ENCODE data around the gene DPEP2NB. TPM values are rescaled to one million over a fixed set of nuclear protein-coding genes. Genes with fewer than 3 reads are reported as not detected.
A peak's percentile ranks its signal among the peaks of the same experiment; 100 is the strongest.
"Not testable (repeated sequence)": the region's sequence is repeated elsewhere in the genome, so short reads cannot be mapped to it uniquely, and the experiment has no call there.

DPEP2NB gene
- total RNA-seq, 1 donor from 2014 or later, result not detected

DNA sequence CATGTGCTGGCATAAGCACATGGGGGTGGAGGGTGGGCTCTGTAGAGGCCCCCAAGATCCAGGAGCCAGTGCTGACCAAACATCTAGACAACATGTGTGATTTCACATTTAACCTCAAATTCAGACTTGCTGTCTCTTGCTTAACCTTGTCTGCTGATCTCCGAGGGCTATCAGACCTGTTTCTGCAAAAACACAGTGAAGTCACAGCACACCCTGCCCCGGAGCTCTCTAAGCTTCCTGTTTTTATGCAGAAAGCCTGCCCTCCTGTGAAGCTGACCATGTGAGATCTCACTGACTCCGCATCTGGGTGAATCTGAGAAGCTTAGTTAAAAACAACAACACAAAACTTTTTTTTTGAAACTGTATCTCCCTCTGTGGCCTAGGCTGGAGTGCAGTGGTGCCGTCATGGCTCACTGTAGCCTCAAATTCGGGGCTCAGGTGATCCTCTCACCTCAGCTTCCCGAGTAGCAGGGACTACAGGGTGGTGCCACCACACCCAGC is 9.9 kb downstream of the DPEP2NB start:
- no peak for DNase-seq (ENCODE audit: extremely low spot score in 2 of 2)
- Histone ChIP-seq H3K4me3 (no peak overlapping the region), H3K27ac (peak overlapping the region; percentile 76), H3K9me3 (no peaks in the 10 kb centered on the region), H3K36me3 (no peaks in the 10 kb centered on the region), H3K27me3 (no peaks in the 10 kb centered on the region), H3K4me1 (no peaks in the 10 kb centered on the region)
- intact Hi-C loops (cut with DNase I), result no loop called here
- TF ChIP-seq POLR2AphosphoS5 (IDR thresholded peaks at IDR 0.05; ENCODE audit: insufficient read depth in 1 of 2, low read depth in 1 of 2) (peak; percentile 35 to 70), POLR2A (IDR thresholded peaks at IDR 0.05) (no peak)
- TF ChIP-seq, protein P1, sequence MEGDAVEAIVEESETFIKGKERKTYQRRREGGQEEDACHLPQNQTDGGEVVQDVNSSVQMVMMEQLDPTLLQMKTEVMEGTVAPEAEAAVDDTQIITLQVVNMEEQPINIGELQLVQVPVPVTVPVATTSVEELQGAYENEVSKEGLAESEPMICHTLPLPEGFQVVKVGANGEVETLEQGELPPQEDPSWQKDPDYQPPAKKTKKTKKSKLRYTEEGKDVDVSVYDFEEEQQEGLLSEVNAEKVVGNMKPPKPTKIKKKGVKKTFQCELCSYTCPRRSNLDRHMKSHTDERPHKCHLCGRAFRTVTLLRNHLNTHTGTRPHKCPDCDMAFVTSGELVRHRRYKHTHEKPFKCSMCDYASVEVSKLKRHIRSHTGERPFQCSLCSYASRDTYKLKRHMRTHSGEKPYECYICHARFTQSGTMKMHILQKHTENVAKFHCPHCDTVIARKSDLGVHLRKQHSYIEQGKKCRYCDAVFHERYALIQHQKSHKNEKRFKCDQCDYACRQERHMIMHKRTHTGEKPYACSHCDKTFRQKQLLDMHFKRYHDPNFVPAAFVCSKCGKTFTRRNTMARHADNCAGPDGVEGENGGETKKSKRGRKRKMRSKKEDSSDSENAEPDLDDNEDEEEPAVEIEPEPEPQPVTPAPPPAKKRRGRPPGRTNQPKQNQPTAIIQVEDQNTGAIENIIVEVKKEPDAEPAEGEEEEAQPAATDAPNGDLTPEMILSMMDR (IDR thresholded peaks at IDR 0.05), result no peak

DNA sequence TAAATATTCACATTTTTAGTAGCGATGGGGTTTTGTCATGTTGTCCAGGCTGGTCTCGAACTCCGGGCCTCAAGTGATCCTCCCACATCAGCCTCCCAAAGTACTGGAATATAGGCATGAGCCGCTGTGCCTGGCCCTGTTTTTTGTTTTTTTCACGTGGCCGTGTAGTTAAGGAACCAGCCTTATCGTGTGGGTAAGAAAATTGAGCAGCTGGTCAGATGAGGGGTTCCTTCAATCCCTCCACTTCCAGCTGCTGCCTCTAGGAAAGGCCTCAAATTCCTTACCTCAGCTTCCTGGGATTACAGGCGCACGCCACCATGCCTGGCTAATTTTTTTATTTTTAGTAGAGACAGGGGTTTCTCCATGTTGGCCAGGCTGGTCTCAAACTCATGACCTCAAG is 10.5 kb downstream of the DPEP2NB start:
- no peaks in the 10 kb centered on the region for H3K36me3 ChIP-seq
- TF ChIP-seq POLR2AphosphoS5 (IDR thresholded peaks at IDR 0.05; ENCODE audit: insufficient read depth in 1 of 2, low read depth in 1 of 2), result no peak
- TF ChIP-seq, protein P1 (IDR thresholded peaks at IDR 0.05), result no peak
- DNase-seq (ENCODE audit: extremely low spot score in 2 of 2), result no peak
- intact Hi-C loops (cut with DNase I), result no loop called here
- no peak overlapping the region for H3K4me3 ChIP-seq
- H3K9me3 ChIP-seq, result no peaks in the 10 kb centered on the region
- no peaks in the 10 kb centered on the region for H3K27me3 ChIP-seq
- H3K27ac ChIP-seq, result peak overlapping the region; percentile 76
- H3K4me1 ChIP-seq, result no peaks in the 10 kb centered on the region

DNA sequence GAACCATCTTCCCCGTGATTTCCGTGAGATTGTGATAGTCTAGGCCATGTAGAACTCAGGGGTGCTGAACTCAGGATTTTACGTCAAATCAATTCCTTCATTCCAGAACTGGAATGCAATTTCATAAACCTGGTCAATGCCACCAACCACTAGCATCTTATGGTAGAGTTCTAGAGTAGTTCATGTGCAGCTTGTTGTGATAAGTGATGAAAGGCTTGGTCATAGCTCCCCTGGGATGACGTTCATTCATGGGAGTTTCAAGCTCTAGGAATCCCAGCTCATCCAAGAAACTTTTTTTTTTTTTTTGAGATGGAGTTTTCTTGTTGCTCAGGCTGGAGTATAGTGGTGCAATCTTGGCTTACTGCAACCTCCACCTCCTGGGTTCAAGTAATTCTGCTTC is 12.7 kb downstream of the DPEP2NB start:
- Histone ChIP-seq H3K9me3 (no peaks in the 10 kb centered on the region), H3K27me3 (no peaks in the 10 kb centered on the region), H3K27ac (no peak overlapping the region), H3K36me3 (no peaks in the 10 kb centered on the region), H3K4me1 (no peaks in the 10 kb centered on the region), H3K4me3 (no peak overlapping the region)
- no peak for DNase-seq (ENCODE audit: extremely low spot score in 2 of 2)
- TF ChIP-seq POLR2A (IDR thresholded peaks at IDR 0.05), result no peak
- TF ChIP-seq POLR2AphosphoS5 (IDR thresholded peaks at IDR 0.05; ENCODE audit: insufficient read depth in 1 of 2, low read depth in 1 of 2), result no peak
- TF ChIP-seq, protein P1 (IDR thresholded peaks at IDR 0.05), result no peak
- intact Hi-C loops (cut with DNase I), result no loop called here

DNA sequence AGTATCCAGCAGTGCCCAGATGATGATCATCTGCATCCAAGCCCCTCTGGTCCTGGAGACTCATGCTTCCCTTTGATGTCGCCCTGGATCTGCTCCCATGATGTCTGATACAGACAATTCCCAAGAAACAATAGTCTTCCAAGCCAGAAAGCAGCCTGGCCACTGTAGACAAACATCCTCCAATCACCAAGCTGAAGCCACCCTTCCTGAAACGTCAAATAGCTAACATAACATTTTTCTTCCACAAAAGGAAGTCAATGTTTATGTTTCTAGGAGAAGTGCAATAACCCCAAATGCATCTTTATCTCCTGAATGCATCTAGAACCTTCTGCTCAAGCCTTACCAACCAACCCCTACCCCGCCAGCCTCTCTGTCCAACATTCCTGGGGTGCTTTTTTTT is 15.3 kb downstream of the DPEP2NB start:
- intact Hi-C loops (cut with DNase I), result no loop called here
- H3K9me3 ChIP-seq, result no peaks in the 10 kb centered on the region
- TF ChIP-seq POLR2AphosphoS5 (IDR thresholded peaks at IDR 0.05; ENCODE audit: insufficient read depth in 1 of 2, low read depth in 1 of 2) (peak in 1 of 2 donors; percentile 28), POLR2A (IDR thresholded peaks at IDR 0.05) (no peak)
- H3K27me3 ChIP-seq, result no peaks in the 10 kb centered on the region
- H3K27ac ChIP-seq, result no peak overlapping the region
- no peaks in the 10 kb centered on the region for H3K36me3 ChIP-seq
- no peaks in the 10 kb centered on the region for H3K4me1 ChIP-seq
- no peak overlapping the region for H3K4me3 ChIP-seq
- no peak for DNase-seq (ENCODE audit: extremely low spot score in 2 of 2)

DNA sequence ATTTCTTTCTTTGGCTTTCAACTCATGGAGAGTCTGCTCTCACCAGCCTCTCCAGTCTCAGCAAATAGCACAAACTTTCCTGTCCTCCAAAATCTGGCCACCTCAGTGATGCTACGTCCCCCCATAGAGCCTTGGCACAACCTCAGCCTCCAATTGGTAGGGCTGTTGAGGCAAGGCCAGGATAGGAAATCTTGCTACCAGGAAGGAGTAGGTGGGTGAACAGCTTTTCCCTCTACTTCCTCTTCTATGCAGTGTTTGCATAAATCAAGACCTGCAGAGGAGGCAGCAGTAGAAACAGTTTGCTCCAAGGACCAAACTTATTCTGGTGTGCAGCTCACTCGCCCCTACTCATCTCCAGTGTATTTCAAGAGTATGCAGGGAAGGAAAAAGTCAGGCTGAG is 15.7 kb downstream of the DPEP2NB start:
- H3K4me1 ChIP-seq, result no peaks in the 10 kb centered on the region
- H3K4me3 ChIP-seq, result no peak overlapping the region
- H3K9me3 ChIP-seq, result no peaks in the 10 kb centered on the region
- H3K27me3 ChIP-seq, result no peaks in the 10 kb centered on the region
- no peak for DNase-seq (ENCODE audit: extremely low spot score in 2 of 2)
- TF ChIP-seq POLR2A (IDR thresholded peaks at IDR 0.05) (no peak), POLR2AphosphoS5 (IDR thresholded peaks at IDR 0.05; ENCODE audit: insufficient read depth in 1 of 2, low read depth in 1 of 2) (no peak)
- TF ChIP-seq, protein P1 (IDR thresholded peaks at IDR 0.05), result no peak
- intact Hi-C loops (cut with DNase I), result loop anchor here (5.0 kb wide), 1 partner anchor 312 kb away; the partner anchor contains the start of genes PRMT7 and SLC7A6OS
- H3K36me3 ChIP-seq, result no peaks in the 10 kb centered on the region
- H3K27ac ChIP-seq, result no peak overlapping the region

DNA sequence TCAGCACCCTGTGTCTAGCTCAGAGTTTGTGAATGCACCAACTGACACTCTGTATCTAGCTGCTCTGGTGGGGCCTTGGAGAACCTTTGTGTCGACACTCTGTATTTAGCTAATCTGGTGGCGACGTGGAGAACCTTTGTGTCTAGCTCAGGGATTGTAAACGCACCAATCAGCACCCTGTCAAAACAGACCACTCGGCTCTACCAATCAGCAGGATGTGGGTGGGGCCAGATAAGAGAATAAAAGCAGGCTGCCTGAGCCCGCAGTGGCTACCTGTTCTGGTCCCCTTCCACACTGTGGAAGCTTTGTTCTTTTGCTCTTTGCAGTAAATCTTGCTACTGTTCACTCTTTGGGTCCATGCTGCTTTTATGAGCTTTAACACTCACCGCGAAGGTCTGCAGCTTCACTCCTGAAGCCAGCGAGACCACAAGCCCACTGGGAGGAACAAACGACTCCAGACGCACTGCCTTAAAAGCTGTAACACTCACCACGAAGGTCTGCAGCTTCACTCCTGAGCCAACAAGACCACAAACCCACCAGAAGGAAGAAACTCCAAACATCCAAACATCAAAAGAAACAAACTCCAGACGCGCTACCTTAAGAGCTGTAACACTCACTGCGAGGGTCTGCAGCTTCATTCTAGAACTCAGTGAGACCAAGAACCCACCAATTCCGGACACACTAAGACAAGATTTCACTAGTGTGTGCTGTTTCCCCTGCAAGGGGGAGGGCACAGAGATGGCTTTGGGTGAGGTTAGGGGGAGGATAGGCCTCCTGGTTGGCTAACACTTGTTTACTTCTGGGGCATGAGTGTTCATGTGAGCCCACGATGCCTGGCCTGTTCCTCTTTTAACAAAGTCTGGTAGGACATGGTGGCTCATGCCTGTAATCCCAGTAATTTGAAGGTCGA is 16.7 kb downstream of the DPEP2NB start, which contains the start of gene DPEP2:
DPEP2 (minus strand) TSS at position 706 of the 910 bp plus-strand sequence. CDS start 6,272 bp downstream, outside the sequence.
- not testable (repeated sequence) for H3K36me3 ChIP-seq; H3K27me3 ChIP-seq; H3K4me3 ChIP-seq; H3K9me3 ChIP-seq; H3K4me1 ChIP-seq; H3K27ac ChIP-seq; DNase-seq (ENCODE audit: extremely low spot score in 2 of 2)
- intact Hi-C loops (cut with DNase I), result loop anchor here (5.0 kb wide), 1 partner anchor 313 kb away; the partner anchor contains the start of genes PRMT7 and SLC7A6OS

DNA sequence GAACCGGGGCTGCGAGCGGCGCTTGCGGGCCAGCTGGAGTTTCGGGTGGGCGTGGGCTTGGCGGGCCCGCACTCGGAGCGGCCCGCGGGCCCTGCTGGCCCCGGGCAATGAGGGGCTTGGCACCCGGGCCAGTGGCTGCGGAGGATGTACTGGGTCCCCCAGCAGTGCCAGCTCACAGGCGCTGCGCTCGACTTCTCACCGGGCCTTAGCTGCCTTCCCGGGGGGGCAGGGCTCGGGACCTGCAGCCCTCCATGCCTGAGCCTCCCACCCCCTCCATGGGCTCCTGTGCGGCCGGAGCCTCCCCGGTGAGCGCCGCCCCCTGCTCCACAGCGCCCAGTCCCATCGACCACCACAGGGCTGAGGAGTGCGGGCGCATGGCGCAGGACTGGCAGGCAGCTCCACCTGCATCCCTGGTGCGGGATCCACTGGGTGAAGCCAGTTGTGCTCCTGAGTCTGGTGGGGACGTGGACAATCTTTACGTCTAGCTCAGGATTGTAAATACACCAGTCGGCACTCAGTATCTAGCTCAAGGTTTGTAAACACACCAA is 17.4 kb downstream of the DPEP2NB start:
- H3K27me3 ChIP-seq; DNase-seq (ENCODE audit: extremely low spot score in 2 of 2); H3K4me1 ChIP-seq; H3K4me3 ChIP-seq; H3K36me3 ChIP-seq; H3K27ac ChIP-seq; H3K9me3 ChIP-seq: not testable (repeated sequence)
- intact Hi-C loops (cut with DNase I), result loop anchor here (5.0 kb wide), 1 partner anchor 314 kb away; the partner anchor contains the start of genes PRMT7 and SLC7A6OS
